Calu3 (cell line): Measurements from ENCODE around the gene FIZ1. TPM values are rescaled to one million over a fixed set of nuclear protein-coding genes. Genes with fewer than 3 reads are reported as not detected.

Experiments
- BruUV-seq: library from RNA; stranded (reverse); fragments of 400-500 nt; replicated peaks from 2 replicates; lab custom pipeline; 2021; lab: Mats Ljungman, UMichigan
- CTCF ChIA-PET: fragments of 300-600 bp; sonication (Branson Sonifier 250); formaldehyde crosslinking; loops from one replicate; lab custom pipeline; 2022; ENCODE audit warnings: antibody characterized with exemption; lab: Charles Lee
- DNase-seq: peaks from one replicate; pipeline ENCODE4 v3.0.0; 2022
- H3K27ac Mint-ChIP-seq: one replicate; pipeline ENCODE4 v1.8.0; 2022; ENCODE audit warnings: mixed read lengths; ENCODE audit not compliant: unreplicated experiment
- H3K27me3 Mint-ChIP-seq: one replicate; pipeline ENCODE4 v1.8.0; 2022; ENCODE audit warnings: mixed read lengths; ENCODE audit not compliant: unreplicated experiment
- H3K36me3 Mint-ChIP-seq: one replicate; pipeline ENCODE4 v1.8.0; 2022; ENCODE audit warnings: mild to moderate bottlenecking, moderate library complexity, mixed read lengths; ENCODE audit not compliant: insufficient read depth, unreplicated experiment
- H3K4me1 Mint-ChIP-seq: one replicate; pipeline ENCODE4 v1.8.0; 2022; ENCODE audit warnings: mild to moderate bottlenecking, low read depth, mixed read lengths; ENCODE audit not compliant: unreplicated experiment
- H3K4me3 Mint-ChIP-seq: one replicate; pipeline ENCODE4 v1.8.0; 2022; ENCODE audit warnings: mild to moderate bottlenecking, low read depth, moderate library complexity, mixed read lengths; ENCODE audit not compliant: unreplicated experiment
- H3K9me3 Mint-ChIP-seq: one replicate; pipeline ENCODE4 v1.8.0; 2022; ENCODE audit warnings: low read depth, mixed read lengths; ENCODE audit not compliant: unreplicated experiment
- intact Hi-C: fragments of 100-400 bp; cut with micrococcal nuclease; formaldehyde crosslinking; loops from one replicate; pipeline ENCODE4 v1.10.0; 2022; ENCODE audit not compliant: unreplicated experiment
- total RNA-seq: library from RNA; stranded (reverse); gene quantifications from 2 replicates; pipeline ENCODE4 v1.2.3, GENCODE V29; 2022
- TF ChIP-seq, protein P1 (sequence below): fragments of 200-600 bp; IDR thresholded peaks from one replicate; pipeline ENCODE4 v1.8.0; 2022; ENCODE audit warnings: antibody characterized with exemption; ENCODE audit not compliant: unreplicated experiment

Gene FIZ1
- total RNA-seq, 1 experiment from 2014 or later: 18.6 TPM

DNA sequence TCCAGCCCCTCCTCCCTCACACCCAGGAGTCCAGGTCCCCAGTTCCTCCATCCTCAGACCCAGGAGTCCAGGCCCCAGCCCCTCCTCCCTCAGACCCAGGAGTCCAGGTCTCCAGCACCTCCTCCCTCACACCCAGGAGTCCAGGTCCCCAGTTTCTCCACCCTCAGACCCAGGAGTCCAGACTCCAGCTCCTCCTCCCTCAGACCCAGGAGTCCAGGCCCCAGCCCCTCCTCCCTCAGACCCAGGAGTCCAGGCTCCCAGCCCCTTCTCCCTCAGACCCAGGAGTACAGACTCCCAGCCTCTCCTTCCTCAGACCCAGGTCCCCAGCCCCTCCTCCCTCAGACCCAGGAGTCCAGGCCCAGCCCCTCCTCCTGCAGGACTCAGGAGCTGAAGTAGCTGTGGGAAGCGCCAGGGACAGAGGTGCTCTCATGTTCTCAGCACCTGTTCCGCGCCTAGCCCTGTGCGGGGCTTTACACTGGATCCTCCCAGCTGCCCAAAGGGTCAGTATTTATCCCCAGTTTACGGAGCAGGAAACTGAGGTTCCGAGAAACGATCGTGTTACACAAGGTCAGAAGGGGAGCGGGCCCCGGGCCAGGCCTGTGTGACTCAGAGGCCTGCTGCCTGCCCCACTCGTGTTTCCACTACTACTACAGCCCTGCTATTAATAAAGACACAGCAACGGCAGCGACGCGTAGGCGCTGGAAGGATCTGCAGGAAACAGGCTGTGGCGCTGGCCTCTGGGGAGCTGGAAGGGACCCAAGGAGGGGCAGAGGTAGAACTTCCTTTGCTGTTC lies 52.3 kb downstream of the FIZ1 start:
- intact Hi-C loops: loop anchor here (5.0 kb wide), 3 partner anchors 35 to 400 kb away; partner anchors contain the start of genes FIZ1, TNNT1 and ZNF579
- Mint-ChIP-seq H3K36me3 (peaks cover 24% of the 10 kb centered on the region), H3K9me3 (peaks cover 6% of the 10 kb centered on the region), H3K27ac (peak overlapping the region; percentile 84), H3K4me1 (peaks cover 45% of the 10 kb centered on the region), H3K27me3 (peaks cover 34% of the 10 kb centered on the region), H3K4me3 (peak overlapping the region; percentile 55)
- TF ChIP-seq, protein P1, sequence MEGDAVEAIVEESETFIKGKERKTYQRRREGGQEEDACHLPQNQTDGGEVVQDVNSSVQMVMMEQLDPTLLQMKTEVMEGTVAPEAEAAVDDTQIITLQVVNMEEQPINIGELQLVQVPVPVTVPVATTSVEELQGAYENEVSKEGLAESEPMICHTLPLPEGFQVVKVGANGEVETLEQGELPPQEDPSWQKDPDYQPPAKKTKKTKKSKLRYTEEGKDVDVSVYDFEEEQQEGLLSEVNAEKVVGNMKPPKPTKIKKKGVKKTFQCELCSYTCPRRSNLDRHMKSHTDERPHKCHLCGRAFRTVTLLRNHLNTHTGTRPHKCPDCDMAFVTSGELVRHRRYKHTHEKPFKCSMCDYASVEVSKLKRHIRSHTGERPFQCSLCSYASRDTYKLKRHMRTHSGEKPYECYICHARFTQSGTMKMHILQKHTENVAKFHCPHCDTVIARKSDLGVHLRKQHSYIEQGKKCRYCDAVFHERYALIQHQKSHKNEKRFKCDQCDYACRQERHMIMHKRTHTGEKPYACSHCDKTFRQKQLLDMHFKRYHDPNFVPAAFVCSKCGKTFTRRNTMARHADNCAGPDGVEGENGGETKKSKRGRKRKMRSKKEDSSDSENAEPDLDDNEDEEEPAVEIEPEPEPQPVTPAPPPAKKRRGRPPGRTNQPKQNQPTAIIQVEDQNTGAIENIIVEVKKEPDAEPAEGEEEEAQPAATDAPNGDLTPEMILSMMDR: no peak
- peak; percentile 67 for DNase-seq
- no TSS peak for BruUV-seq
- CTCF ChIA-PET: interaction anchor here (0.5 to 1.0 kb wide), 4 partner anchors 14 to 99 kb away, joined by 3 to 11 read pairs (median 6); no protein-coding TSS in a partner anchor

DNA sequence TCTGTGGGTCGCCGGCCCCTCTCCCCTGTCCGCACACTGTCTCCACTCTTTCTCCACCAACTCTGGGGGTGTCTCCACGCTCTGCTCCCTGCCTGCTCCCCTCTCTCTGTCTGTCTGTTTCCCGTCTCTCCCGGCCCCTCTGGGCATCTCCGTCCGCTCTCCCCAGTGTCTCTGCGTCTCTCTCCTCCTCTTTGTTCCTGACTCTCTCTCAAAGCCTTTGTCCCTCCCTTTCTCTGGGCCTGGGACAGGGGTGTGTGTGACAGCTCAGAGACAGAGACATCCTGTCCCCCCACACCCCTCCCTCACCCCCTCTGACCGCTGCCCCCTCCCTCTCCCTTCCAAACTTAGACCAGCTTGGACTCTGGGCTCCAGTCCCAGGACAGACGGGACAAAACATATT lies 53.3 kb downstream of the FIZ1 start:
- no peak for DNase-seq
- intact Hi-C loops: loop anchor here (5.0 kb wide), 3 partner anchors 36 to 399 kb away; partner anchors contain the start of genes FIZ1, TNNT1 and ZNF579
- no TSS peak for BruUV-seq
- Mint-ChIP-seq H3K27me3 (peaks cover 43% of the 10 kb centered on the region), H3K27ac (peak overlapping the region; percentile 66), H3K4me3 (peak overlapping the region; percentile 2), H3K36me3 (peaks cover 24% of the 10 kb centered on the region), H3K4me1 (peaks cover 44% of the 10 kb centered on the region), H3K9me3 (peaks cover 6% of the 10 kb centered on the region)
- TF ChIP-seq, protein P1: no peak
- CTCF ChIA-PET: no interaction called here

DNA sequence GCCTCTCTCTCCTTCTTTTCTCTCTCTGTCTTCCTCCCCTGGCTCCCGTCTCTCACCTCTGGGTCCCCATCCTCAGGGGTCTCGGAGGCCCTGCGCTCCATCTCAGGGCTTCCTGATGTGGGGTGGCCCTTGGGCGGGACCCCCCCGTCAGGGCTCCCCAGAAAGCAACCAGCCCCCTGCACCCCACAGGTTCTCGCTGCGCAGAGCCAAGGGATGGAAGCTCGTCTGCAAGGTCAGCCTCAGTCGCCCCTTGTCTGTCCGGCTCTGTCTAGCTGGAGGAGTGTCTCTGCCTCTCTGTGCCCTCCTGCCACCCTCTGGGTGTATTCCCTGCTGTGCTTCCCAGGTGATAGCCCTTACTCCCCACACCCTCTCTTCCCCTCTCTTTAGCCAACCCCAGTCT lies 53.9 kb downstream of the FIZ1 start, which contains the start of gene SBK3:
SBK3 (minus strand) TSS at position 101 of the 400 bp plus-strand sequence; CDS start at position 101, 0 bp downstream.
- TF ChIP-seq, protein P1: no peak

DNA sequence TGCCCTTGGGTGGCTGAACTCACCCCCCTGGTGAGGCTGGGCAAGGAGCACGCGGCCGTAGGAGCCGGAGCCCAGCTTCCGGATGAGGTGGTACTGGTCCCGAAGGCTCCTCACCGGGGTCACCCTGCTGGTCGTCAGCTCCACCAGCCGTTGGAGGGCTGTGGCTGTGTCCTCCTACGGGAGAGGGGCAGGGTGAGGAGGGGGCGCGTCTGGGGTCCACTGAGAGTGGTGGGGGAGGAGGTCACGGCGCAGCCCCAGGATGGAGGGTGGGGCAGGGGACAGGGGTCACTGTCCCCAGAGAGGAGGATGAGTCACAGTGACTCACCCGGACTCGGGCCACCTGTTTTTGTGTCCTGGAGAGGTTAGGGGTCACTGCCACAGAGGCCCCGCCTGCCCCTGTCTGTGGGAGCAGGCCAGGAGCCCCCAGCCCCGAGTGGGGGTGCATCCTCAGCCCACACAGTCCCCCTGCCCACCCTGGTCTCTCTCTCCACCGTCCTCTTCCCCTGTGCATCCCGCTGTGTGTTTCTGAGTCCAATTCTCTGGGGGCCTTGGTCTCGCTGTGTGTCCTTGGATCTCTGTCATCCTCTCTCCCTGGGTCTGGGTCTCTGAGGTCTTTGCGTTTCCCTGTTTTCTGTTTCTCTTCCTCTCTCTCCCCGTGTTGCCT lies 54.4 kb downstream of the FIZ1 start:
- Mint-ChIP-seq H3K4me1 (peaks cover 40% of the 10 kb centered on the region), H3K4me3 (peak overlapping the region; percentile 2), H3K27ac (peak overlapping the region; percentile 66), H3K9me3 (peaks cover 6% of the 10 kb centered on the region), H3K36me3 (peaks cover 21% of the 10 kb centered on the region), H3K27me3 (peaks cover 43% of the 10 kb centered on the region)
- BruUV-seq: no TSS peak
- intact Hi-C loops: loop anchor here (5.0 kb wide), 3 partner anchors 37 to 398 kb away; partner anchors contain the start of genes FIZ1, TNNT1 and ZNF579
- TF ChIP-seq, protein P1: no peak
- CTCF ChIA-PET: interaction anchor here (0.5 to 0.8 kb wide), 2 partner anchors 11 to 54 kb away, joined by 3 read pairs; partner anchors contain the start of gene FIZ1
- DNase-seq: peak; percentile 34

More for the DNA sequence above, 53.9 kb downstream of the FIZ1 start, which contains the start of gene SBK3:
- CTCF ChIA-PET: interaction anchor here (0.5 kb wide), 1 partner anchor 11 kb away, joined by 3 read pairs; no protein-coding TSS in a partner anchor
- DNase-seq: no peak
- Mint-ChIP-seq H3K4me1 (peaks cover 44% of the 10 kb centered on the region), H3K27me3 (peaks cover 43% of the 10 kb centered on the region), H3K36me3 (peaks cover 24% of the 10 kb centered on the region), H3K27ac (peak within 1 kb of the TSS; percentile 66), H3K9me3 (peaks cover 6% of the 10 kb centered on the region), H3K4me3 (peak within 1 kb of the TSS; percentile 2)
- intact Hi-C loops: loop anchor here (5.0 kb wide), 3 partner anchors 37 to 398 kb away; partner anchors contain the start of genes FIZ1, TNNT1 and ZNF579
- BruUV-seq: no TSS peak
